Measurements from ENCODE around the gene C8G.

GRCh38 chr9:136964833-136965422, 19.9 kb downstream of the C8G start:
- TF ChIP-seq, protein P1, sequence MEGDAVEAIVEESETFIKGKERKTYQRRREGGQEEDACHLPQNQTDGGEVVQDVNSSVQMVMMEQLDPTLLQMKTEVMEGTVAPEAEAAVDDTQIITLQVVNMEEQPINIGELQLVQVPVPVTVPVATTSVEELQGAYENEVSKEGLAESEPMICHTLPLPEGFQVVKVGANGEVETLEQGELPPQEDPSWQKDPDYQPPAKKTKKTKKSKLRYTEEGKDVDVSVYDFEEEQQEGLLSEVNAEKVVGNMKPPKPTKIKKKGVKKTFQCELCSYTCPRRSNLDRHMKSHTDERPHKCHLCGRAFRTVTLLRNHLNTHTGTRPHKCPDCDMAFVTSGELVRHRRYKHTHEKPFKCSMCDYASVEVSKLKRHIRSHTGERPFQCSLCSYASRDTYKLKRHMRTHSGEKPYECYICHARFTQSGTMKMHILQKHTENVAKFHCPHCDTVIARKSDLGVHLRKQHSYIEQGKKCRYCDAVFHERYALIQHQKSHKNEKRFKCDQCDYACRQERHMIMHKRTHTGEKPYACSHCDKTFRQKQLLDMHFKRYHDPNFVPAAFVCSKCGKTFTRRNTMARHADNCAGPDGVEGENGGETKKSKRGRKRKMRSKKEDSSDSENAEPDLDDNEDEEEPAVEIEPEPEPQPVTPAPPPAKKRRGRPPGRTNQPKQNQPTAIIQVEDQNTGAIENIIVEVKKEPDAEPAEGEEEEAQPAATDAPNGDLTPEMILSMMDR (IDR thresholded peaks at IDR 0.05 in 2 of 3, conservative IDR thresholded peaks at IDR 0.05 in 1 of 3; ENCODE audit: borderline replicate concordance in 1 of 3, insufficient read depth in 1 of 3, low read depth in 2 of 3, low read length in 2 of 3): no peak
- no peak for TF ChIP-seq ZFX (IDR thresholded peaks at IDR 0.05)
- TF ChIP-seq, protein P2, sequence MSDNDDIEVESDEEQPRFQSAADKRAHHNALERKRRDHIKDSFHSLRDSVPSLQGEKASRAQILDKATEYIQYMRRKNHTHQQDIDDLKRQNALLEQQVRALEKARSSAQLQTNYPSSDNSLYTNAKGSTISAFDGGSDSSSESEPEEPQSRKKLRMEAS (IDR thresholded peaks at IDR 0.05): no peak
- TF ChIP-seq POLR2AphosphoS5 (IDR thresholded peaks at IDR 0.05; ENCODE audit: low read depth, low read length): no peak
- TF ChIP-seq EZH2phosphoT487 (IDR thresholded peaks at IDR 0.05; ENCODE audit: borderline replicate concordance): no peak
- TF ChIP-seq SIN3A (IDR thresholded peaks at IDR 0.05; ENCODE audit: low read depth): no peak
- TF ChIP-seq EZH2 (IDR thresholded peaks at IDR 0.05): no peak
- TF ChIP-seq POLR2A (IDR thresholded peaks at IDR 0.05; ENCODE audit: borderline replicate concordance, extremely low read depth, insufficient read depth, insufficient read length): no peak
- no peak for TF ChIP-seq SRF (IDR thresholded peaks at IDR 0.05; ENCODE audit: low read depth)
- TF ChIP-seq RAD21 (IDR thresholded peaks at IDR 0.05; ENCODE audit: low read depth): no peak
- no peak for TF ChIP-seq ATF3 (IDR thresholded peaks at IDR 0.05)
- TF ChIP-seq ELF1 (IDR thresholded peaks at IDR 0.05; ENCODE audit: borderline replicate concordance, low read depth): no peak
- no peak for TF ChIP-seq ZNF274 (IDR thresholded peaks at IDR 0.05; ENCODE audit: low read depth, low read length)
- no peak for TF ChIP-seq CBX3 (IDR thresholded peaks at IDR 0.05; ENCODE audit: low read depth)
